Measurements from ENCODE around the gene PPM1A.

GRCh38 chr14:60240139-60240856, 8.7 kb upstream of the PPM1A start:
- TF ChIP-seq CTCF (IDR thresholded peaks at IDR 0.05; ENCODE audit: borderline replicate concordance, extremely low read depth, low read length, poor library complexity, severe bottlenecking) = no peak
- no peak for TF ChIP-seq EZH2 (IDR thresholded peaks at IDR 0.05; ENCODE audit: borderline replicate concordance, low read depth, low read length, severe bottlenecking)

All from DND-41 (cell line).